ENCODE measurements around the gene PAM.

- TF ChIP-seq, protein P1, sequence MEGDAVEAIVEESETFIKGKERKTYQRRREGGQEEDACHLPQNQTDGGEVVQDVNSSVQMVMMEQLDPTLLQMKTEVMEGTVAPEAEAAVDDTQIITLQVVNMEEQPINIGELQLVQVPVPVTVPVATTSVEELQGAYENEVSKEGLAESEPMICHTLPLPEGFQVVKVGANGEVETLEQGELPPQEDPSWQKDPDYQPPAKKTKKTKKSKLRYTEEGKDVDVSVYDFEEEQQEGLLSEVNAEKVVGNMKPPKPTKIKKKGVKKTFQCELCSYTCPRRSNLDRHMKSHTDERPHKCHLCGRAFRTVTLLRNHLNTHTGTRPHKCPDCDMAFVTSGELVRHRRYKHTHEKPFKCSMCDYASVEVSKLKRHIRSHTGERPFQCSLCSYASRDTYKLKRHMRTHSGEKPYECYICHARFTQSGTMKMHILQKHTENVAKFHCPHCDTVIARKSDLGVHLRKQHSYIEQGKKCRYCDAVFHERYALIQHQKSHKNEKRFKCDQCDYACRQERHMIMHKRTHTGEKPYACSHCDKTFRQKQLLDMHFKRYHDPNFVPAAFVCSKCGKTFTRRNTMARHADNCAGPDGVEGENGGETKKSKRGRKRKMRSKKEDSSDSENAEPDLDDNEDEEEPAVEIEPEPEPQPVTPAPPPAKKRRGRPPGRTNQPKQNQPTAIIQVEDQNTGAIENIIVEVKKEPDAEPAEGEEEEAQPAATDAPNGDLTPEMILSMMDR (conservative IDR thresholded peaks at IDR 0.05; ENCODE audit: low read depth, low read length), result no peak
- TF ChIP-seq EZH2 (IDR thresholded peaks at IDR 0.05; ENCODE audit: low read length, unreplicated experiment) (no peak), EZH2phosphoT487 (IDR thresholded peaks at IDR 0.05; ENCODE audit: borderline replicate concordance, low read length) (no peak)
These were observed 85.9 kb downstream of the PAM start for GRCh38 chr5:102841021-102841420.

Measured in PC-3 (cell line).